K562 (cell line): ENCODE measurements around the gene CD99L2. TPM values are rescaled to one million over a fixed set of nuclear protein-coding genes. Genes with fewer than 3 reads are reported as not detected.

ENCODE experiments used
- ATAC-seq: fragments of 200-7000 bp; cut with Tn5 transposase; 3 replicates; pipeline ENCODE4 v1.9.1; 2020; ENCODE audit warnings: moderate library complexity
- BruUV-seq: library from RNA; stranded (reverse); fragments of 400-500 nt; replicated peaks from 2 replicates; lab custom pipeline; 2021; lab: Mats Ljungman, UMichigan
- CTCF ChIA-PET: fragments of 300-600 bp; formaldehyde crosslinking; extraction: SDS; loops from one replicate; lab custom pipeline; 2021; ENCODE audit warnings: low intra/inter-chr PET ratio; lab: Yijun Ruan, JAX
- POLR2A ChIA-PET: fragments of 300-600, 350-650 bp; sonication (Branson Sonifier 250); formaldehyde crosslinking; extraction: SDS; loops from one replicate; lab custom pipeline; 2021; ENCODE audit warnings: antibody characterized with exemption, inconsistent platforms; lab: Yijun Ruan, JAX
- DNase-seq, 4 experiments: peaks; one replicate each; pipeline versions ENCODE4 v3.0.0 to v3.0.0-alpha.2; 2011 to 2018; ENCODE audit warnings: low spot score in 3 of 4, mixed read lengths in 3 of 4; ENCODE audit errors: extremely low read depth in 1 of 4
- FAIRE-seq: peaks from 2 replicates; lab custom pipeline; 2011; peaks lifted over from hg19 to GRCh38; lab: Jason Lieb, UNC
- H2AFZ ChIP-seq: 2 replicates; pipeline ENCODE4 v1.6.0; 2011; ENCODE audit warnings: low read depth, low read length, control low read depth, inconsistent platforms
- H3K27ac ChIP-seq: fragments of 200-600 bp; 3 replicates; pipeline ENCODE4 v1.8.0; 2011; ENCODE audit warnings: low read depth, mild to moderate bottlenecking, control low read depth, inconsistent platforms, low read length, moderate library complexity, mixed read lengths; ENCODE audit errors: extremely low read depth
- H3K27me3 ChIP-seq, 2 experiments: fragments of 300-600 bp in 1 of 2; 2 replicates in 1 of 2; 3 replicates in 1 of 2; pipeline versions ENCODE4 v1.6.0 to v1.8.0; 2011; ENCODE audit warnings: inconsistent platforms in 2 of 2, low read length in 2 of 2, mild to moderate bottlenecking in 1 of 2, mixed read lengths in 1 of 2, moderate library complexity in 1 of 2; ENCODE audit not compliant: control insufficient read depth in 2 of 2, insufficient read depth in 2 of 2
- H3K36me3 ChIP-seq: fragments of 300-600 bp; 3 replicates; pipeline ENCODE4 v1.8.0; 2011; ENCODE audit warnings: mild to moderate bottlenecking, low read length, inconsistent platforms; ENCODE audit not compliant: control insufficient read depth, insufficient read depth
- H3K4me1 ChIP-seq, 2 experiments: fragments of 200-600 bp in 1 of 2; replicated peaks in 1 of 2; 2 replicates in 1 of 2; 3 replicates in 1 of 2; pipeline versions ENCODE4 v1.5.1 to v1.8.0; 2011; ENCODE audit warnings: inconsistent platforms in 2 of 2, low read length in 2 of 2, mild to moderate bottlenecking in 1 of 2, mixed read lengths in 1 of 2, moderate library complexity in 1 of 2; ENCODE audit not compliant: control insufficient read depth in 2 of 2, insufficient read depth in 2 of 2
- H3K4me2 ChIP-seq: 2 replicates; pipeline ENCODE4 v1.6.1; 2011; ENCODE audit warnings: low read length, control low read depth, inconsistent platforms, mixed read lengths; ENCODE audit not compliant: insufficient read depth
- H3K4me3 ChIP-seq: fragments of 200-600 bp; sonication (generic), shearing (Covaris generic); 2 replicates; pipeline ENCODE4 v1.5.1; 2016; ENCODE audit warnings: control low read depth, inconsistent platforms
- H3K79me2 ChIP-seq: fragments of 200-600 bp; 3 replicates; pipeline ENCODE4 v1.8.0; 2011; ENCODE audit warnings: low read length, inconsistent platforms; ENCODE audit not compliant: control insufficient read depth, insufficient read depth
- H3K9ac ChIP-seq, 2 experiments: 2 replicates each; pipeline versions ENCODE4 v1.6.0 to v1.6.1; 2011; ENCODE audit warnings: low read depth in 2 of 2, low read length in 2 of 2, control low read depth in 1 of 2, inconsistent platforms in 1 of 2, mild to moderate bottlenecking in 1 of 2, mixed read lengths in 1 of 2; ENCODE audit not compliant: insufficient read depth in 1 of 2
- H3K9me1 ChIP-seq: one replicate; pipeline ENCODE4 v1.6.0; 2011; ENCODE audit warnings: inconsistent platforms, mild to moderate bottlenecking, low read length, moderate library complexity; ENCODE audit not compliant: control insufficient read depth, insufficient read depth
- H3K9me3 ChIP-seq: replicated peaks from 2 replicates; pipeline ENCODE4 v1.5.1; 2011; ENCODE audit warnings: low read depth, low read length, inconsistent platforms; ENCODE audit not compliant: control insufficient read depth, insufficient read depth
- H4K20me1 ChIP-seq: replicated peaks from 2 replicates; pipeline ENCODE4 v1.6.1; 2011; ENCODE audit warnings: low read length, inconsistent platforms, mixed read lengths; ENCODE audit not compliant: control insufficient read depth, insufficient read depth
- CBFB ChIP-seq: sonication (generic); formaldehyde crosslinking; IDR thresholded peaks from 2 replicates; pipeline ENCODE4 v1.4.0; 2020; ENCODE audit warnings: mild to moderate bottlenecking, missing genetic modification reagents
- CGGBP1 ChIP-seq: fragments of 250-450 bp; sonication (Bioruptor Pico); IDR thresholded peaks from 2 replicates; pipeline ENCODE4 v1.9.0; 2021; ENCODE audit warnings: mild to moderate bottlenecking
- CUX1 ChIP-seq: fragments of 200-800 bp; sonication (Bioruptor generic); IDR thresholded peaks from 2 replicates; pipeline ENCODE4 v1.6.1; 2016; ENCODE audit warnings: missing genetic modification characterization, missing compliant biosample characterization
- E2F6 ChIP-seq, 2 experiments: IDR thresholded peaks; 2 replicates each; pipeline ENCODE4 v1.6.1; 2011; ENCODE audit warnings: borderline replicate concordance in 1 of 2, control low read depth in 1 of 2, low read depth in 1 of 2, low read length in 1 of 2, mild to moderate bottlenecking in 1 of 2, mixed read lengths in 1 of 2, moderate library complexity in 1 of 2; ENCODE audit not compliant: insufficient read depth in 1 of 2, insufficient read length in 1 of 2, poor library complexity in 1 of 2, severe bottlenecking in 1 of 2; ENCODE audit errors: extremely low read depth in 1 of 2
- FOXO4 ChIP-seq: fragments of 450-650 bp; formaldehyde crosslinking; IDR thresholded peaks from 2 replicates; pipeline ENCODE4 v1.4.0; 2020; ENCODE audit warnings: mild to moderate bottlenecking, moderate library complexity
- GTF2E2 ChIP-seq: fragments of 200-800 bp; sonication (Bioruptor generic); IDR thresholded peaks from 2 replicates; pipeline ENCODE4 v1.6.1; 2016; ENCODE audit warnings: missing genetic modification characterization, missing compliant biosample characterization
- HMBOX1 ChIP-seq: sonication (generic); IDR thresholded peaks from 2 replicates; pipeline ENCODE4 v1.6.1; 2016
- ILF3 ChIP-seq: fragments of 450-650 bp; IDR thresholded peaks from 2 replicates; pipeline ENCODE4 v1.6.1; 2018; ENCODE audit warnings: antibody characterized with exemption, mild to moderate bottlenecking, moderate library complexity, borderline replicate concordance
- SAP30 ChIP-seq: fragments of 200-600 bp; sonication (generic); IDR thresholded peaks from 2 replicates; pipeline ENCODE4 v1.6.1; 2012; ENCODE audit warnings: borderline replicate concordance, low read depth, mild to moderate bottlenecking, moderate library complexity, low read length, control low read depth, inconsistent platforms; ENCODE audit not compliant: insufficient read depth, poor library complexity, severe bottlenecking
- SETDB1 ChIP-seq: IDR thresholded peaks from one replicate; pipeline ENCODE4 v1.6.1; 2012; ENCODE audit warnings: low read length, control low read depth, inconsistent platforms
- XRCC3 ChIP-seq: fragments of 450-650 bp; IDR thresholded peaks from 2 replicates; pipeline ENCODE4 v1.6.1; 2017; ENCODE audit warnings: mild to moderate bottlenecking, moderate library complexity
- ZNF274 ChIP-seq: IDR thresholded peaks from 2 replicates; pipeline ENCODE4 v1.6.1; 2011; ENCODE audit warnings: low read depth, mild to moderate bottlenecking, low read length, moderate library complexity, borderline replicate concordance
- ZNF695 ChIP-seq: fragments of 450-650 bp; formaldehyde crosslinking; IDR thresholded peaks from 2 replicates; pipeline ENCODE4 v1.4.0; 2020; ENCODE audit warnings: mild to moderate bottlenecking, moderate library complexity
- in situ Hi-C: fragments of 300-500 bp; cut with MboI; formaldehyde crosslinking; loops from 4 replicates; pipeline ENCODE4 v1.15.0; 2018; ENCODE audit warnings: inconsistent platforms, mixed read lengths
- intact Hi-C: fragments of 100-400 bp; cut with micrococcal nuclease; formaldehyde crosslinking; loops from 2 replicates; pipeline ENCODE4 v1.14.2; 2022
- polyA plus RNA-seq, 8 experiments: library from polyadenylated mRNA; depleted of rRNA in 4 of 8; stranded (reverse) in 5 of 8; unstranded in 3 of 8; fragments of >200 nt; fragmentation: Nextera tagmentation in 2 of 8; fragmentation: Illumina TruSeq in 1 of 8; extraction: Ambion mirVana in 2 of 8; extraction: Trizol in 1 of 8; gene quantifications; 2 replicates each; pipeline versions ENCODE4 v1.2.1 to v1.2.3, GENCODE V29; 2011 to 2014; ENCODE audit warnings: inconsistent platforms in 1 of 8, missing spikeins in 1 of 8
- total RNA-seq, 7 experiments: library from RNA; depleted of rRNA in 6 of 7; stranded (reverse); fragments of >200 nt in 6 of 7; fragmentation: Illumina TruSeq in 2 of 7; extraction: Trizol in 2 of 7; gene quantifications; 2 replicates each; pipeline versions ENCODE4 v1.2.1 to v1.2.3, GENCODE V29; 2011 to 2021; ENCODE audit warnings: low replicate concordance in 1 of 7

CD99L2 gene
- total and polyA plus RNA-seq, 9 of the 15 experiments (the other 6 are each of a cell fraction or from before 2014, with no cell fraction given), result 0.76 to 19.0 (median 11.9) TPM

GRCh38 chrX:150863191-150863590 is 35.3 kb downstream of the CD99L2 start:
- no peaks in the 10 kb centered on the region; a peak in 1 of 5 replicates for H3K4me1 ChIP-seq
- no peak overlapping the region for H3K27ac ChIP-seq
- H3K9me1 ChIP-seq, result no peaks in the 10 kb centered on the region
- H3K27me3 ChIP-seq, result no peaks in the 10 kb centered on the region
- intact Hi-C loops (no loop called here), in situ Hi-C loops (no loop called here)
- H3K79me2 ChIP-seq, result no peaks in the 10 kb centered on the region
- no peak overlapping the region for H3K4me3 ChIP-seq
- H2AFZ ChIP-seq, result no peak overlapping the region
- no peaks in the 10 kb centered on the region for H3K9me3 ChIP-seq
- DNase-seq (no peak), FAIRE-seq (no peak), ATAC-seq (no peak)
- no peak overlapping the region for H3K4me2 ChIP-seq
- BruUV-seq, result no TSS peak
- ChIA-PET POLR2A (no interaction called here), CTCF (no interaction called here)
- H3K36me3 ChIP-seq, result no peaks in the 10 kb centered on the region
- H4K20me1 ChIP-seq, result no peaks in the 10 kb centered on the region
- H3K9ac ChIP-seq, result no peak overlapping the region
- TF ChIP-seq CUX1 (CRISPR knock-in tag), result no peak
- TF ChIP-seq FOXO4 (CRISPR knock-in tag), result no peak
- no peak for TF ChIP-seq ZNF274
- no peak for TF ChIP-seq HMBOX1
- TF ChIP-seq XRCC3, result no peak
- no peak for TF ChIP-seq ZNF695 (CRISPR knock-in tag)
- no peak for TF ChIP-seq CGGBP1 (CRISPR knock-in tag)
- TF ChIP-seq SAP30, result no peak
- no peak for TF ChIP-seq E2F6 (IDR thresholded peaks at IDR 0.05; ENCODE audit: borderline replicate concordance in 1 of 2, extremely low read depth in 1 of 2, insufficient read depth in 1 of 2, insufficient read length in 1 of 2, low read depth in 1 of 2, low read length in 1 of 2, poor library complexity in 1 of 2, severe bottlenecking in 1 of 2)
- TF ChIP-seq ILF3, result no peak
- TF ChIP-seq CBFB (CRISPR knock-in tag), result no peak
- no peak for TF ChIP-seq GTF2E2 (tag)
- no peak for TF ChIP-seq SETDB1
